ENCODE data around the gene GNE.
"Not testable (repeated sequence)": the region's sequence is repeated elsewhere in the genome, so short reads cannot be mapped to it uniquely, and the experiment has no call there.

Gene GNE

DNA sequence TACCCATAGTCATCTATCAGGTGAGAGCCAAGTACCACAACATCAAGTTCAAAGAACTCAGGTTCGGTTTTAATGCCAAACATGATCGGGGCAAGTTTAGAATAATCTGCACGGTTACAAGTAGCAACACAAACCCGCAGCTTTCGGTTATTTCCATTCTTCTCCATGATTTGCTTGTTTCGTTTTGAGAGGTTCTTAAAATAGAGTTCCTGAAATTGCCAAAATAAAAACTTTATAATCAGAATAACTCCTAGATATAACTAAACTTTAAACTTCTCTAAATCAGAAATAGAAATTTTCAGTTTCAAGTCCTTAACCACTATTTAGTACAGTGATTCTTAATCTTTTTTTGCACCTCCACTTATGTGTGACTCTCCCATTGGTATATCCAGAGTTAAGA lies 9.1 kb downstream of the GNE start:
- H3K27ac ChIP-seq (replicated peaks), result no peak overlapping the region
- H3K27me3 ChIP-seq (ENCODE audit: insufficient read depth, poor library complexity, severe bottlenecking), result no peaks in the 10 kb centered on the region
- H3K4me3 ChIP-seq (replicated peaks; ENCODE audit: insufficient read depth, low read length), result no peak overlapping the region

GRCh38 chr9:36248061-36248460 lies 10.2 kb downstream of the GNE start:
- H3K4me3 ChIP-seq (replicated peaks; ENCODE audit: insufficient read depth, low read length); H3K27me3 ChIP-seq (ENCODE audit: insufficient read depth, poor library complexity, severe bottlenecking); DNase-seq (ENCODE audit: low read depth in 1 of 2, low spot score in 1 of 2); H3K27ac ChIP-seq (replicated peaks): not testable (repeated sequence)

More for the DNA sequence above, 9.1 kb downstream of the GNE start:
- TF ChIP-seq, protein P1, sequence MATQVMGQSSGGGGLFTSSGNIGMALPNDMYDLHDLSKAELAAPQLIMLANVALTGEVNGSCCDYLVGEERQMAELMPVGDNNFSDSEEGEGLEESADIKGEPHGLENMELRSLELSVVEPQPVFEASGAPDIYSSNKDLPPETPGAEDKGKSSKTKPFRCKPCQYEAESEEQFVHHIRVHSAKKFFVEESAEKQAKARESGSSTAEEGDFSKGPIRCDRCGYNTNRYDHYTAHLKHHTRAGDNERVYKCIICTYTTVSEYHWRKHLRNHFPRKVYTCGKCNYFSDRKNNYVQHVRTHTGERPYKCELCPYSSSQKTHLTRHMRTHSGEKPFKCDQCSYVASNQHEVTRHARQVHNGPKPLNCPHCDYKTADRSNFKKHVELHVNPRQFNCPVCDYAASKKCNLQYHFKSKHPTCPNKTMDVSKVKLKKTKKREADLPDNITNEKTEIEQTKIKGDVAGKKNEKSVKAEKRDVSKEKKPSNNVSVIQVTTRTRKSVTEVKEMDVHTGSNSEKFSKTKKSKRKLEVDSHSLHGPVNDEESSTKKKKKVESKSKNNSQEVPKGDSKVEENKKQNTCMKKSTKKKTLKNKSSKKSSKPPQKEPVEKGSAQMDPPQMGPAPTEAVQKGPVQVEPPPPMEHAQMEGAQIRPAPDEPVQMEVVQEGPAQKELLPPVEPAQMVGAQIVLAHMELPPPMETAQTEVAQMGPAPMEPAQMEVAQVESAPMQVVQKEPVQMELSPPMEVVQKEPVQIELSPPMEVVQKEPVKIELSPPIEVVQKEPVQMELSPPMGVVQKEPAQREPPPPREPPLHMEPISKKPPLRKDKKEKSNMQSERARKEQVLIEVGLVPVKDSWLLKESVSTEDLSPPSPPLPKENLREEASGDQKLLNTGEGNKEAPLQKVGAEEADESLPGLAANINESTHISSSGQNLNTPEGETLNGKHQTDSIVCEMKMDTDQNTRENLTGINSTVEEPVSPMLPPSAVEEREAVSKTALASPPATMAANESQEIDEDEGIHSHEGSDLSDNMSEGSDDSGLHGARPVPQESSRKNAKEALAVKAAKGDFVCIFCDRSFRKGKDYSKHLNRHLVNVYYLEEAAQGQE (IDR thresholded peaks at IDR 0.05; ENCODE audit: insufficient replicate concordance, low read depth), result no peak
- TF ChIP-seq POLR2AphosphoS5 (IDR thresholded peaks at IDR 0.05; ENCODE audit: low read depth), result no peak
- TF ChIP-seq, protein P2, sequence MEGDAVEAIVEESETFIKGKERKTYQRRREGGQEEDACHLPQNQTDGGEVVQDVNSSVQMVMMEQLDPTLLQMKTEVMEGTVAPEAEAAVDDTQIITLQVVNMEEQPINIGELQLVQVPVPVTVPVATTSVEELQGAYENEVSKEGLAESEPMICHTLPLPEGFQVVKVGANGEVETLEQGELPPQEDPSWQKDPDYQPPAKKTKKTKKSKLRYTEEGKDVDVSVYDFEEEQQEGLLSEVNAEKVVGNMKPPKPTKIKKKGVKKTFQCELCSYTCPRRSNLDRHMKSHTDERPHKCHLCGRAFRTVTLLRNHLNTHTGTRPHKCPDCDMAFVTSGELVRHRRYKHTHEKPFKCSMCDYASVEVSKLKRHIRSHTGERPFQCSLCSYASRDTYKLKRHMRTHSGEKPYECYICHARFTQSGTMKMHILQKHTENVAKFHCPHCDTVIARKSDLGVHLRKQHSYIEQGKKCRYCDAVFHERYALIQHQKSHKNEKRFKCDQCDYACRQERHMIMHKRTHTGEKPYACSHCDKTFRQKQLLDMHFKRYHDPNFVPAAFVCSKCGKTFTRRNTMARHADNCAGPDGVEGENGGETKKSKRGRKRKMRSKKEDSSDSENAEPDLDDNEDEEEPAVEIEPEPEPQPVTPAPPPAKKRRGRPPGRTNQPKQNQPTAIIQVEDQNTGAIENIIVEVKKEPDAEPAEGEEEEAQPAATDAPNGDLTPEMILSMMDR (IDR thresholded peaks at IDR 0.05; ENCODE audit: insufficient read depth, low read length), result no peak
- no peak for TF ChIP-seq SPI1 (IDR thresholded peaks at IDR 0.05; ENCODE audit: borderline replicate concordance, low read depth)
- no peak for TF ChIP-seq GABPA (IDR thresholded peaks at IDR 0.05; ENCODE audit: low read depth)
- DNase-seq (ENCODE audit: low read depth in 1 of 2, low spot score in 1 of 2), result no peak

GRCh38 chr9:36247356-36247755 lies 10.9 kb downstream of the GNE start:
- H3K27me3 ChIP-seq (ENCODE audit: insufficient read depth, poor library complexity, severe bottlenecking), result no peaks in the 10 kb centered on the region
- H3K4me3 ChIP-seq (replicated peaks; ENCODE audit: insufficient read depth, low read length), result no peak overlapping the region
- TF ChIP-seq GABPA (IDR thresholded peaks at IDR 0.05; ENCODE audit: low read depth) (no peak), SPI1 (IDR thresholded peaks at IDR 0.05; ENCODE audit: borderline replicate concordance, low read depth) (no peak), POLR2AphosphoS5 (IDR thresholded peaks at IDR 0.05; ENCODE audit: low read depth) (no peak)
- TF ChIP-seq, protein P1 (IDR thresholded peaks at IDR 0.05; ENCODE audit: insufficient replicate concordance, low read depth), result no peak
- TF ChIP-seq, protein P2 (IDR thresholded peaks at IDR 0.05; ENCODE audit: insufficient read depth, low read length), result no peak
- DNase-seq (ENCODE audit: low read depth in 1 of 2, low spot score in 1 of 2), result no peak
- no peak overlapping the region for H3K27ac ChIP-seq (replicated peaks)

DNA sequence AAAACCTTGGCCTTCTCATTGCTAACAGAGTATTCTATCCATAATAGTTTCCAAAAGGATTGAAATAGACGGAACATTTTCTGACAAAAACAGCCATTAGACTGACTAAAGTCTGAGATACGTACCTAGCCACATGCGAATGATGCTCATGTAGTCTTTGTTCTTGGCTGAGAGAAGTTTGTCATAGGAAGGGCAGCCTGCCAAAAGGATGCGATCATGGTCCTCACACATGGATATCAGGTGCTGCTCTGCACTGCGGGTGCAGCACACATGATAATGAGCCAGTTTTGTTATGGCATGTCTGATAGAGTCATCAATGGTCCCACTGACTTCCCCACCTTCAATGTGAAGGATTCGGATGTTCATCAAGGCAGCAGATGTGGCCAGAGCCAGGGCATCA lies 12.3 kb downstream of the GNE start:
- DNase-seq (ENCODE audit: low read depth in 1 of 2, low spot score in 1 of 2), result no peak
- no peaks in the 10 kb centered on the region for H3K27me3 ChIP-seq (ENCODE audit: insufficient read depth, poor library complexity, severe bottlenecking)
- no peak for TF ChIP-seq SPI1 (IDR thresholded peaks at IDR 0.05; ENCODE audit: borderline replicate concordance, low read depth)
- no peak for TF ChIP-seq GABPA (IDR thresholded peaks at IDR 0.05; ENCODE audit: low read depth)
- TF ChIP-seq, protein P2 (IDR thresholded peaks at IDR 0.05; ENCODE audit: insufficient read depth, low read length), result no peak
- TF ChIP-seq POLR2AphosphoS5 (IDR thresholded peaks at IDR 0.05; ENCODE audit: low read depth), result no peak
- TF ChIP-seq, protein P1 (IDR thresholded peaks at IDR 0.05; ENCODE audit: insufficient replicate concordance, low read depth), result no peak

DNA sequence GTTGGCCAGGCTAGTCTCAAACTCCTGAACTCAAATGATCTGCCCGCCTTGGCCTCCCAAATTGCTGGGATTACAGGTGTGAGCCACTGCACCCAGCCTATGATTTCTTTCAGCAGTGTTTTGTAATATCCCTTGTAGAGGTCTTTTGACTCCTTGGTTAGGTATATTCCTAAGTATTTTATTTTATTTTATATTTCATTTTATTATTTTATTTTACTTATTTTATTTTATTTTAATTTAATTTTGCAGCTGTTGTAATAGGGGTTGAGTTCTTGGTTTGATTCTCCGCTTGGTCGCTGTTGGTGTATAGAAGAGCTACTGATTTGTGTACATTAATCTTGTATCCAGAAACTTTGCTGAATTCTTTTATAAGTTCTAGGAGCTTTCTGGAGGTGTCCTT lies 18.6 kb downstream of the GNE start:
- H3K4me3 ChIP-seq (replicated peaks; ENCODE audit: insufficient read depth, low read length); H3K27me3 ChIP-seq (ENCODE audit: insufficient read depth, poor library complexity, severe bottlenecking); DNase-seq (ENCODE audit: low read depth in 1 of 2, low spot score in 1 of 2); H3K27ac ChIP-seq (replicated peaks): not testable (repeated sequence)

More for the DNA sequence above, 12.3 kb downstream of the GNE start:
- Histone ChIP-seq H3K27ac (replicated peaks) (no peak overlapping the region), H3K4me3 (replicated peaks; ENCODE audit: insufficient read depth, low read length) (no peak overlapping the region)

- not testable (repeated sequence) for H3K27me3 ChIP-seq (ENCODE audit: insufficient read depth, poor library complexity, severe bottlenecking); DNase-seq (ENCODE audit: low read depth in 1 of 2, low spot score in 1 of 2); H3K4me3 ChIP-seq (replicated peaks; ENCODE audit: insufficient read depth, low read length); H3K27ac ChIP-seq (replicated peaks)
Measured at GRCh38 chr9:36239205-36239604, 19.0 kb downstream of the GNE start.

Measured in HL-60 (cell line).